ENCODE measurements around the gene HNRNPL.

Gene HNRNPL

DNA sequence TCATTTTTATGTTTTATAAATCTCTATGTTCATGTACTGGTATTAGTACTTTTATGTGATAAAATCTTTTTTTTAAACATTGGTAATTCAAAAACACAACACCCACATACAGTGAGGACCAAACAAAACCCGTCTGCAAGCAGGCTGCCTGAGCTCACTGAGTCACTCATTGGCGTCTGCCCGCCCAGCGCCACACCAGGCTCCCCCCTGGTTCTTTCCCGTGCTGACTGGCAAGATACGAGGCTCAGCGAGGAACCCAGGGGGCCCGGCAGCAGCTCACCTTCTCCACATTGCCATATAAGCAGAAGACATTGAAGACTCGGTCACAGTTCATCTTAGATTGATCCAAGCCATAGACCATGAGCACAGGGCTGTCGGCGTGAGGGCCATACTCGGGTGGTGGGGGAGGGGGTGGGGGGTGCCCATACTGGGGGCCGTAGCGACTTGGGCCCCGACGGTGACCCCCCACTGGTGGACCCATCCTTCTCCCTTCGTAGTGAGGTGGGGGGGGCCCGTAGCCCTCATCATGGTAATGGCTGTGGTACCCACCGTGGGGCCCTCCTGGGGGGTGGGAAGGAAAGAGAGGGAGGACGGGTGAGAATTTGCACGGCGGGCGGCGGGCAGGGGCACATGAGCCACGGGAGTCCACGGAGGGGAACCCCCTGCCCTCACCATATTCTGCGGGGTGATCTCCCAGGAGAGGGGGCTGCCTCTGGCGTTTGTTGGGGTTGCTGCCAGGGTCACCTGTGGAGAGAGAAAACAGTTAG lies 9.8 kb downstream of the HNRNPL start:
- H3K36me3 ChIP-seq = peaks cover 96% of the 10 kb centered on the region
- H3K4me3 ChIP-seq (ENCODE audit: low read depth, low read length) = no peak overlapping the region
- no peak overlapping the region for H3K27ac ChIP-seq
- DNase-seq = no peak
- no peaks in the 10 kb centered on the region for H3K9me3 ChIP-seq (ENCODE audit: severe bottlenecking)
- TF ChIP-seq, protein P1, sequence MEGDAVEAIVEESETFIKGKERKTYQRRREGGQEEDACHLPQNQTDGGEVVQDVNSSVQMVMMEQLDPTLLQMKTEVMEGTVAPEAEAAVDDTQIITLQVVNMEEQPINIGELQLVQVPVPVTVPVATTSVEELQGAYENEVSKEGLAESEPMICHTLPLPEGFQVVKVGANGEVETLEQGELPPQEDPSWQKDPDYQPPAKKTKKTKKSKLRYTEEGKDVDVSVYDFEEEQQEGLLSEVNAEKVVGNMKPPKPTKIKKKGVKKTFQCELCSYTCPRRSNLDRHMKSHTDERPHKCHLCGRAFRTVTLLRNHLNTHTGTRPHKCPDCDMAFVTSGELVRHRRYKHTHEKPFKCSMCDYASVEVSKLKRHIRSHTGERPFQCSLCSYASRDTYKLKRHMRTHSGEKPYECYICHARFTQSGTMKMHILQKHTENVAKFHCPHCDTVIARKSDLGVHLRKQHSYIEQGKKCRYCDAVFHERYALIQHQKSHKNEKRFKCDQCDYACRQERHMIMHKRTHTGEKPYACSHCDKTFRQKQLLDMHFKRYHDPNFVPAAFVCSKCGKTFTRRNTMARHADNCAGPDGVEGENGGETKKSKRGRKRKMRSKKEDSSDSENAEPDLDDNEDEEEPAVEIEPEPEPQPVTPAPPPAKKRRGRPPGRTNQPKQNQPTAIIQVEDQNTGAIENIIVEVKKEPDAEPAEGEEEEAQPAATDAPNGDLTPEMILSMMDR (IDR thresholded peaks at IDR 0.05; ENCODE audit: low read depth, low read length) = no peak
- no peaks in the 10 kb centered on the region for H3K27me3 ChIP-seq (ENCODE audit: insufficient read depth, low read depth, severe bottlenecking)

DNA sequence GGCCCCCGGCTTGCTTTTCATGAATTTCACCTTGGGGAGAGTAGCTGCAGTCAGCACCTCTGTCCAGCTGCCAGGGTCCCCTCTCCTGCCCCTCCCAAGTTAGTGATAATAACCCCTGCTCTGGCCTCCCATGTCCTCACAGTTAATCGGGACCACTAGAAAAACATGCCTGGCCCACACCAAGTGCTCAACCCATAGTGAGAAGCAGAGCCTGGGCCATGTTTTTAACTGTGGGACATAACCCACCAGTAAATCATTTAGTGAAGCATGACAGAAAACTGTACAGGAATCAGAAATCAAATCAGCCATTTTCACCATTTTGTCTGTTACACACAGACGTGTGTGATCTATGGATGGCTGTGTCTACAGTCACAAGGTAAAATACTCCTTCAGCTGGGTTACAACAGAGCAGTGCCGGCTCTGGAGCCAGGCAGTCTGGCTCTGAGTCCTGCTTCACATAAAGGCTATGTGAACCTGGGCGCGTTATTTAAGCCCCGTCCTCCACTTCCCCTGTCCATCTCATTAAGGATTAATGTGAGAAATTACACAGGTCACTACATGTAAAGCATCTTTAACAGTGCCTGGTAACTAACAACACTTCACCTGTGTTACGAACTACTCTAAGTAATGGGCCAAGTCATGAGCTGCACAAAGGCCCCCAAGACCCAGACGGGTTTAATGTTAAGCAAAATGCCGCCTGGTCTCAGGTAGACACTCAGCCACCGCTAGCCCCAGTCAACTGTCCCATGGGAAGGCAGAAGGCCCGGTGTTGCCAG lies 10.6 kb downstream of the HNRNPL start:
- TF ChIP-seq, protein P1 (IDR thresholded peaks at IDR 0.05; ENCODE audit: low read depth, low read length) = no peak
- Histone ChIP-seq H3K27me3 (ENCODE audit: insufficient read depth, low read depth, severe bottlenecking) (no peaks in the 10 kb centered on the region), H3K36me3 (peaks cover 87% of the 10 kb centered on the region), H3K9me3 (ENCODE audit: severe bottlenecking) (no peaks in the 10 kb centered on the region), H3K27ac (no peak overlapping the region), H3K4me3 (ENCODE audit: low read depth, low read length) (no peak overlapping the region)
- DNase-seq = no peak

DNA sequence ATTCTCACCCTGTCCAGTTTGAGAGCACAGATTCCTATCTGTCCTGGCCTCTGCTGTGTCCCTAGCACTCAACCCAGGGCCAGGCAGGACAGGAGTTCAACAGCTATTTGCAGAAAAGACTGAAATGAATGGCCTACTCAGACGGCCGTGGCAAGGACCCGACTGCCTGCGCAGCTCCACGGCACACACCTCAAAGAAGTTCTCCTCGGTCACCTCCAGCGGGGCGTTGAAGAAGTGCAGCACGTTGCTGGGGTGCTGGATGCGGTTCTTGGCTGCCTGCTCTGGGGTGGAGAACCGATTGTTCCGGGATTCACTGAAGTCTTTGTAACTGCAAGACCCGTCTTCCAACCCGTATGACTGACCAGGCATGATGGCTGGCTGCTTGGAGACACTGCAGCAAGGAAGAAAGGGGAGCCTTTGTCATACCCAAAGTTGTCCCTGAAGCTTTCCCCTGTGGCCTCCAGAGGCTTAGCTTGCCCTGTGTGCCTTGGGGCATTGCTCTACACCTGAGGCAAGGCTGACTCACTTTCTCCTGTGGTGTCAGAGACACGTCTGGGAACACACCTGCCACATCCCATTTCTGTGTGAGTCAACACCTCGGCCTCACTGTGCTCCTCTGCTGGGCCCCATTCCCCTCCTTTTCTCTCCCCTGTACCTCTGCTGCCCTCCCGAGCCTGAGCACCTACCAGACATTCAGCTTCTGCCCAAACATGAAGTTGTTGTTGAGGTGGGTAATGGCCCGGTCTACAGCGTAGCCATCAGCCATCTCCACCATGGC lies 11.4 kb downstream of the HNRNPL start:
- Histone ChIP-seq H3K4me3 (ENCODE audit: low read depth, low read length) (no peak overlapping the region), H3K27ac (no peak overlapping the region), H3K36me3 (peaks cover 80% of the 10 kb centered on the region), H3K27me3 (ENCODE audit: insufficient read depth, low read depth, severe bottlenecking) (no peaks in the 10 kb centered on the region), H3K9me3 (ENCODE audit: severe bottlenecking) (no peaks in the 10 kb centered on the region)
- no peak for DNase-seq
- TF ChIP-seq, protein P1 (IDR thresholded peaks at IDR 0.05; ENCODE audit: low read depth, low read length) = no peak

DNA sequence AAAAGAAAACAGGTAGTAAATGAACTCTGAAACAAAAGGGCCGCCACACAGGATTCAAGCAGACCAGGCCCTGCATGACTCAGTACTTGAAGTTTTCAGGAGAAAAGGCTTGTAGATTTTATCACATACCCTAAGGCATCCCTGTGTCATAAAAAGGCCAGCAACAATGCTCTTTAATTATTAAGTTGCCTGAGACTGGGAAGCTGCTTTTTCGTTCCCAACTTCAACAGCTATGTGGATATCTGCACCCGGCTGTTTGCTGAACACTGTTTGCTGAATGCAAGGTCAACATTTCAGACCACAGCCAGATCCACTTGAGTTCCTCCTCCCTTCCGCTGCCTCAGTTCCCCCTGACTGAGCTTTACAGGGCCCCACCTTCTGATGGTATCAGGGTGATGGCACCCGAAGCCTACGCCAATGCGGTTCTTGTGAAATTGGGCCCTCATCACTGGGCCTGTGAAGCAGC lies 12.1 kb downstream of the HNRNPL start:
- Histone ChIP-seq H3K27ac (no peak overlapping the region), H3K36me3 (peaks cover 73% of the 10 kb centered on the region), H3K27me3 (ENCODE audit: insufficient read depth, low read depth, severe bottlenecking) (no peaks in the 10 kb centered on the region), H3K9me3 (ENCODE audit: severe bottlenecking) (no peaks in the 10 kb centered on the region), H3K4me3 (ENCODE audit: low read depth, low read length) (no peak overlapping the region)
- TF ChIP-seq, protein P1 (IDR thresholded peaks at IDR 0.05; ENCODE audit: low read depth, low read length) = no peak
- DNase-seq = no peak

DNA sequence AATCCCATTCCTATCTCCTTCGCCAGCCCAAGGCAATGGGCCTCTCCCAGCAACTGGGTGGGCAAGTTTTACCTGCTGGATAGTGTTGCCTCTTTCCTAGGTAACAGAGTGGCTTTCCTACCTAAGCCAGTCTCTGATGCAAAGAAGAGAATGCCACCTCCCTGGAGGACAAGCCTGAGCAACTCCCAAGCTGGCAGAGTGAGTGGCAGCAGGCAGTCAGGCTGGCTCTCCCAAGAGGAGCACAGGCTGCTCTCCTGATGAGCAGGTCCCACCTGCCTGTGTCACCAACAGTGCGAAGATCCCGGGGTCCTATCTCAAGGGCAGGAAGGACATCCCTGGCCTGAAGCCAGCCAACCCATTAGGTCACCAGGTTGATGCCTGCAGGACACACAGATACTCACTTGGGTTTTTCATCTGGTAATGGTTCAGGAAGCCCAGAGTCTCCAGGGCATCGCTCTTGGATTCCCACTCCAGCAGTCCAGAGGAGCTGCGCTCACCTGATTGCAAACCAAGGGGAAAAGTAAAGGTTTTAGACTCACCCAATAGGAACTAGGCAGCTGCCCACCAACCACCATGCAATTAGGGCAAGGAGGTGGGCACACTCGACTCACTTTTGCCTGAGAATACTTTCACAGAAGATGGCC lies 12.7 kb downstream of the HNRNPL start:
- 0 out of 2 replicates have a peak overlapping the region, but pooled peaks have one; percentile 9 for H3K27ac ChIP-seq
- no peak for DNase-seq

More for the DNA sequence above, 12.7 kb downstream of the HNRNPL start:
- H3K4me3 ChIP-seq (ENCODE audit: low read depth, low read length) = no peak overlapping the region
- no peaks in the 10 kb centered on the region for H3K27me3 ChIP-seq (ENCODE audit: insufficient read depth, low read depth, severe bottlenecking)
- peaks cover 67% of the 10 kb centered on the region for H3K36me3 ChIP-seq
- H3K9me3 ChIP-seq (ENCODE audit: severe bottlenecking) = no peaks in the 10 kb centered on the region
- TF ChIP-seq, protein P1 (IDR thresholded peaks at IDR 0.05; ENCODE audit: low read depth, low read length) = no peak
